ENCODE data around the gene AMTN.

Gene AMTN

DNA sequence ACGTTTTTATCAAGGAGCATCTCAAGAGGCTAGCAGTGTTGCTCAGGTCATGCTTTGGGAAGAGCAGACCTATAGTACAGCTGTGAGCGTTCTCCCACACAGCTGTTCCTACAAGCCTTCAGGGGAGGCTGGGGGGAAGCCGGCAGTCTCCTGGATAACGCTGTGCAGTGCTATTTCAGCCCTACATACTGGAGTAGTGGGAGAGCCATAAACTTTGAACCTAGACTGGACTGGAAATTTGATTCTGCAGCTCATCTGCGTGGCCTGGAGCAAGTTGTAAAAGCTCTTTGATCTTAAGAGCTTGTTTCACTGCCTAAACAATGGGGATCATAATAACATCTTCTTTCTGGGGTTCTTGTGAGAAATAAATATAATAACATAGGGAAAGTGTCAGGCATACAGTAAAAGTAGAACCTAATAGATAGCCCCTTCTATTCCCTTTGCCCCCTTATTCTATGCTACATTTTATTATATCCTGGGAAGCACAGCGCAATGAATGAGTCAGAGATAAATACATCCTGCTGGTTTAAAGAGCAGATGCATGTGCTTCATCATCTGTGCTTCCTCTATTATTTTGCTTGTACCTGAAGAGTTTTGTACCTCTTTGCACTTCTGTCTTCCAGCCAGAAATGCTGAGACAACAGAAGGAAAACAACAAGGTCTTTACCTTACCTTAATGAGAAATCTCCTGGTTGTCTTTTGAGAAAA, 59.0 kb downstream of the AMTN start:
- no peak overlapping the region for H3K4me3 ChIP-seq (ENCODE audit: low read length)
- TF ChIP-seq, protein P1, sequence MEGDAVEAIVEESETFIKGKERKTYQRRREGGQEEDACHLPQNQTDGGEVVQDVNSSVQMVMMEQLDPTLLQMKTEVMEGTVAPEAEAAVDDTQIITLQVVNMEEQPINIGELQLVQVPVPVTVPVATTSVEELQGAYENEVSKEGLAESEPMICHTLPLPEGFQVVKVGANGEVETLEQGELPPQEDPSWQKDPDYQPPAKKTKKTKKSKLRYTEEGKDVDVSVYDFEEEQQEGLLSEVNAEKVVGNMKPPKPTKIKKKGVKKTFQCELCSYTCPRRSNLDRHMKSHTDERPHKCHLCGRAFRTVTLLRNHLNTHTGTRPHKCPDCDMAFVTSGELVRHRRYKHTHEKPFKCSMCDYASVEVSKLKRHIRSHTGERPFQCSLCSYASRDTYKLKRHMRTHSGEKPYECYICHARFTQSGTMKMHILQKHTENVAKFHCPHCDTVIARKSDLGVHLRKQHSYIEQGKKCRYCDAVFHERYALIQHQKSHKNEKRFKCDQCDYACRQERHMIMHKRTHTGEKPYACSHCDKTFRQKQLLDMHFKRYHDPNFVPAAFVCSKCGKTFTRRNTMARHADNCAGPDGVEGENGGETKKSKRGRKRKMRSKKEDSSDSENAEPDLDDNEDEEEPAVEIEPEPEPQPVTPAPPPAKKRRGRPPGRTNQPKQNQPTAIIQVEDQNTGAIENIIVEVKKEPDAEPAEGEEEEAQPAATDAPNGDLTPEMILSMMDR (IDR thresholded peaks at IDR 0.05; ENCODE audit: insufficient read depth, low read depth, low read length, missing control alignments), result no peak

DNA sequence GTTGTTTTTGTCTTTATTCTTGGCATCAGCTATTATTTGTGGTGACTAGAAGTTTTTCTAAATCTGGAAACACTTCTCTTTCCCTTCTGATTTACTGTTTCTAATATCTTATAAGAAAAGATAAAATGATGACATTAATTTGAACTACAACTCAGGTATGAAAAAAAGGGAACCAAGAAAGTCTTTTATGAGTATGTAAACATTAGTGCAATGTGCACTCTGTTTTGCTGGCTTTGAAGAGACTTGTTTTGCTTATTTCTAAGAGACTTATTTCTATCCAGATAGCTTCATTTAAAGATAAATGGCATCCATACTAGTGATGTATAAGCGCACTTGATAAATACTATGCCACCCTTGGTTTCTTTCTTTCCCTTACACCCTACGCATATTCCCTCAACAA, 63.6 kb downstream of the AMTN start:
- H3K4me3 ChIP-seq (ENCODE audit: low read length), result no peak overlapping the region
- no peak for DNase-seq (ENCODE audit: low read depth)
- TF ChIP-seq, protein P1 (IDR thresholded peaks at IDR 0.05; ENCODE audit: insufficient read depth, low read depth, low read length, missing control alignments), result no peak

More for the DNA sequence above, 59.0 kb downstream of the AMTN start:
- peak; percentile 20 for DNase-seq (ENCODE audit: low read depth)

All from epithelial cell of esophagus (primary cell).